HepG2 (cell line): ENCODE data around the gene CLIC1. TPM values are rescaled to one million over a fixed set of nuclear protein-coding genes. Genes with fewer than 3 reads are reported as not detected.
A peak's percentile ranks its signal among the peaks of the same experiment; 100 is the strongest.

Experiments
- ATF6 ChIP-seq: sonication (generic); formaldehyde crosslinking; conservative IDR thresholded peaks from 2 replicates; pipeline ENCODE4 v1.4.0; 2020; ENCODE audit warnings: missing genetic modification reagents
- CBX5 ChIP-seq: sonication (generic); formaldehyde crosslinking; IDR thresholded peaks from 2 replicates; pipeline ENCODE4 v1.4.0; 2020; ENCODE audit warnings: missing genetic modification reagents, borderline replicate concordance
- DNMT3B ChIP-seq: conservative IDR thresholded peaks from 2 replicates; pipeline ENCODE4 v1.6.1; 2016; ENCODE audit warnings: missing biosample characterization, control low read depth
- FOXA3 ChIP-seq: IDR thresholded peaks from 2 replicates; pipeline ENCODE4 v1.6.1; 2016; ENCODE audit warnings: missing genetic modification reagents, missing compliant biosample characterization
- GZF1 ChIP-seq: sonication (generic); formaldehyde crosslinking; IDR thresholded peaks from 2 replicates; pipeline ENCODE4 v1.5.1; 2020; ENCODE audit warnings: mild to moderate bottlenecking, missing genetic modification reagents
- HHEX ChIP-seq: IDR thresholded peaks from 2 replicates; pipeline ENCODE4 v1.6.1; 2016; ENCODE audit warnings: control low read depth
- KLF13 ChIP-seq: sonication (generic); formaldehyde crosslinking; IDR thresholded peaks from 2 replicates; pipeline ENCODE4 v1.4.0; 2020; ENCODE audit warnings: mild to moderate bottlenecking, missing genetic modification reagents
- MAF1 ChIP-seq: sonication (generic); formaldehyde crosslinking; IDR thresholded peaks from 2 replicates; pipeline ENCODE4 v1.5.0; 2020; ENCODE audit warnings: missing genetic modification reagents, borderline replicate concordance
- MXD4 ChIP-seq: IDR thresholded peaks from 2 replicates; pipeline ENCODE4 v1.6.1; 2016; ENCODE audit warnings: mild to moderate bottlenecking, missing biosample characterization, missing genetic modification reagents
- NCOA2 ChIP-seq: sonication (generic); formaldehyde crosslinking; IDR thresholded peaks from 2 replicates; pipeline ENCODE4 v1.8.0; 2022; ENCODE audit warnings: inconsistent platforms
- PATZ1 ChIP-seq: sonication (generic); formaldehyde crosslinking; IDR thresholded peaks from 2 replicates; pipeline ENCODE4 v1.4.0; 2020; ENCODE audit warnings: missing genetic modification reagents
- SAFB2 ChIP-seq: sonication (generic); formaldehyde crosslinking; IDR thresholded peaks from 2 replicates; pipeline ENCODE4 v1.5.1; 2020; ENCODE audit warnings: missing genetic modification reagents, low read depth, mild to moderate bottlenecking, borderline replicate concordance
- SIX4 ChIP-seq: sonication (generic); formaldehyde crosslinking; IDR thresholded peaks from 2 replicates; pipeline ENCODE4 v1.4.0; 2020; ENCODE audit warnings: missing genetic modification reagents
- SKI ChIP-seq: fragments of 450-650 bp; IDR thresholded peaks from one replicate; pipeline ENCODE4 v1.6.1; 2018; ENCODE audit warnings: mild to moderate bottlenecking; ENCODE audit not compliant: partially characterized antibody
- TEAD2 ChIP-seq: sonication (generic); formaldehyde crosslinking; IDR thresholded peaks from 2 replicates; pipeline ENCODE4 v1.9.0; 2021; ENCODE audit warnings: missing genetic modification reagents
- ZBTB26 ChIP-seq: IDR thresholded peaks from 2 replicates; pipeline ENCODE4 v1.6.1; 2016; ENCODE audit warnings: missing compliant biosample characterization, missing genetic modification reagents, borderline replicate concordance
- ZNF121 ChIP-seq: sonication (generic); formaldehyde crosslinking; IDR thresholded peaks from 2 replicates; pipeline ENCODE4 v1.5.0; 2020; ENCODE audit warnings: mild to moderate bottlenecking, missing genetic modification reagents
- ZNF205 ChIP-seq: IDR thresholded peaks from 2 replicates; pipeline ENCODE4 v1.6.1; 2018; ENCODE audit warnings: missing biosample characterization, missing genetic modification reagents
- ZNF674 ChIP-seq: sonication (generic); formaldehyde crosslinking; IDR thresholded peaks from 2 replicates; pipeline ENCODE4 v1.5.0; 2020; ENCODE audit warnings: low read depth, mild to moderate bottlenecking, missing genetic modification reagents
- ZNF770 ChIP-seq: sonication (generic); formaldehyde crosslinking; IDR thresholded peaks from 2 replicates; pipeline ENCODE4 v1.5.0; 2020; ENCODE audit warnings: mild to moderate bottlenecking, missing genetic modification reagents
- ZNF800 ChIP-seq: sonication (generic); formaldehyde crosslinking; IDR thresholded peaks from 2 replicates; pipeline ENCODE4 v1.4.0; 2020; ENCODE audit warnings: missing genetic modification reagents
- polyA plus RNA-seq, 8 experiments: library from polyadenylated mRNA; depleted of rRNA in 3 of 8; stranded (reverse) in 7 of 8; unstranded in 1 of 8; fragments of >200 nt; fragmentation: Illumina TruSeq in 4 of 8; extraction: Trizol in 4 of 8; gene quantifications; 2 replicates each; pipeline versions ENCODE4 v1.2.1 to v1.2.3, GENCODE V29; 2011 to 2016; ENCODE audit warnings: low read depth in 4 of 8, missing spikeins in 1 of 8, mixed read lengths in 1 of 8; ENCODE audit not compliant: insufficient read depth in 1 of 8
- total RNA-seq, 5 experiments: library from RNA; depleted of rRNA; stranded (reverse); fragments of >200 nt; fragmentation: Illumina TruSeq; extraction: Trizol; gene quantifications; 2 replicates each; pipeline ENCODE4 v1.2.3, GENCODE V29; 2016; ENCODE audit warnings: low read depth in 1 of 5

The CLIC1 gene
- total and polyA plus RNA-seq, 2 of the 13 experiments (the other 11 are each of a cell fraction or from before 2014, with no cell fraction given): 602 to 891 TPM

- TF ChIP-seq PATZ1 (CRISPR knock-in tag) (peak; percentile 69), SKI (no peak), CBX5 (CRISPR knock-in tag) (peak; percentile 77; the same call in 1 of the 2 replicates), ZNF800 (CRISPR knock-in tag) (peak; percentile 64; the same call in 1 of the 2 replicates), HHEX (CRISPR knock-in tag) (no peak), NCOA2 (CRISPR knock-in tag) (peak; percentile 40; the same call in 1 of the 2 replicates), FOXA3 (CRISPR knock-in tag) (peak; percentile 23; the same call in 1 of the 2 replicates), ZNF770 (CRISPR knock-in tag) (0 out of 2 replicates have a peak, but pooled peaks have one; percentile 56), GZF1 (peak; percentile 24; the same call in 1 of the 2 replicates), SAFB2 (CRISPR knock-in tag) (0 out of 2 replicates have a peak, but pooled peaks have one; percentile 52), SIX4 (CRISPR knock-in tag) (0 out of 2 replicates have a peak, but pooled peaks have one; percentile 6), ATF6 (CRISPR knock-in tag) (no peak), DNMT3B (CRISPR knock-in tag) (no peak), ZBTB26 (CRISPR knock-in tag) (peak; percentile 46; the same call in 1 of the 2 replicates), KLF13 (peak; percentile 76; the same call in 1 of the 2 replicates), TEAD2 (CRISPR knock-in tag) (0 out of 2 replicates have a peak, but pooled peaks have one; percentile 63), ZNF205 (CRISPR knock-in tag) (0 out of 2 replicates have a peak, but pooled peaks have one; percentile 18), ZNF674 (CRISPR knock-in tag) (no peak), MXD4 (peak; percentile 73; the same call in 1 of the 2 replicates), ZNF121 (CRISPR knock-in tag) (peak; percentile 9; the same call in 1 of the 2 replicates), MAF1 (CRISPR knock-in tag) (no peak)
Observed at GRCh38 chr6:31729515-31729978, 6.8 kb downstream of the CLIC1 start (continued).
